Activated naive CD4-positive, alpha-beta T cell (primary cell): ENCODE data around the gene ARIH2.

ENCODE experiments used
- DNase-seq, 4 experiments: peaks; one replicate each; lab custom pipeline; 2025; lab: John Stamatoyannopoulos, UW

Gene ARIH2

GRCh38 chr3:48974076-48974864, 55.6 kb downstream of the ARIH2 start:
- no peak for DNase-seq

GRCh38 chr3:48979451-48979850, 60.8 kb downstream of the ARIH2 start:
- DNase-seq, result no peak

- no peak for DNase-seq
Observed at GRCh38 chr3:48980295-48980694, 61.7 kb downstream of the ARIH2 start.

- DNase-seq, result no peak
Observed at GRCh38 chr3:48982016-48982415, 63.4 kb downstream of the ARIH2 start.

GRCh38 chr3:48982686-48983085, 64.0 kb downstream of the ARIH2 start:
- no peak for DNase-seq

- DNase-seq, result no peak
Observed at GRCh38 chr3:48983096-48983495, 64.5 kb downstream of the ARIH2 start.

GRCh38 chr3:48984663-48985062, 66.0 kb downstream of the ARIH2 start:
- no peak for DNase-seq

GRCh38 chr3:48985831-48986376, 67.3 kb downstream of the ARIH2 start:
- no peak for DNase-seq

GRCh38 chr3:48989126-48989795, 70.6 kb downstream of the ARIH2 start:
- DNase-seq, result no peak

- DNase-seq, result peak in 3 of 4 experiments; percentile 43 to 60 (median 51)
Observed at GRCh38 chr3:48989796-48990635, 71.4 kb downstream of the ARIH2 start, which contains the start of gene P4HTM. P4HTM (plus strand) TSS chr3:48990241; CDS start chr3:48990257, 16 bp downstream.

GRCh38 chr3:48990636-48991469, 72.2 kb downstream of the ARIH2 start:
- no peak for DNase-seq

- no peak for DNase-seq
Observed at GRCh38 chr3:48991851-48992545, 73.4 kb downstream of the ARIH2 start.

GRCh38 chr3:48993834-48994233, 75.2 kb downstream of the ARIH2 start:
- DNase-seq, result no peak

GRCh38 chr3:48996640-48997039, 78.0 kb downstream of the ARIH2 start:
- no peak for DNase-seq

- DNase-seq, result no peak
Observed at GRCh38 chr3:48997102-48997635, 78.5 kb downstream of the ARIH2 start.

GRCh38 chr3:48997714-48998637, 79.3 kb downstream of the ARIH2 start:
- DNase-seq, result no peak

- DNase-seq, result no peak
Observed at GRCh38 chr3:48999085-48999858, 80.6 kb downstream of the ARIH2 start.

GRCh38 chr3:49001155-49001554, 82.5 kb downstream of the ARIH2 start:
- DNase-seq, result no peak
